HCT116 (cell line): ENCODE data around the gene ZNF74. TPM values are rescaled to one million over a fixed set of nuclear protein-coding genes. Genes with fewer than 3 reads are reported as not detected.

Experiments used
- ATAC-seq: fragments of 200-7000 bp; cut with Tn5 transposase; 2 replicates; pipeline ENCODE4 v1.9.1; 2020; ENCODE audit warnings: mild to moderate bottlenecking, moderate library complexity
- BruUV-seq: library from RNA; stranded (reverse); fragments of 400-500 nt; replicated peaks from 2 replicates; lab custom pipeline; 2021; lab: Mats Ljungman, UMichigan
- CTCF ChIA-PET: fragments of 300-600 bp; sonication (Branson Sonifier 250); formaldehyde crosslinking; loops from one replicate; lab custom pipeline; 2021; ENCODE audit warnings: antibody characterized with exemption; lab: Charles Lee
- POLR2A ChIA-PET: fragments of 300-600, 350-600 bp; sonication (Branson Sonifier 250); formaldehyde crosslinking; loops from one replicate; lab custom pipeline; 2021; ENCODE audit warnings: antibody characterized with exemption; lab: Charles Lee
- RAD21 ChIA-PET, 2 experiments: fragments of 300-600 bp; sonication (Branson Sonifier 250); formaldehyde crosslinking; loops; one replicate each; lab custom pipeline; 2023; ENCODE audit warnings: low total read pairs in 2 of 2; ENCODE audit not compliant: uncharacterized antibody in 2 of 2, unreplicated experiment in 2 of 2, low non-redundant PET in 1 of 2; lab: Charles Lee
- DNase-seq: peaks from one replicate; pipeline ENCODE4 v3.0.0-alpha.2; 2010; ENCODE audit warnings: low read depth, low spot score
- H2AFZ ChIP-seq: fragments of 200-600 bp; shearing (Covaris generic), sonication (generic); 2 replicates; pipeline ENCODE4 v1.6.1; 2017; ENCODE audit warnings: low read depth, mixed run types, mixed read lengths, antibody characterized with exemption, low read length; ENCODE audit not compliant: poor library complexity, severe bottlenecking
- H3K27ac ChIP-seq: 2 replicates; pipeline ENCODE4 v1.5.1; 2012; ENCODE audit warnings: low read depth, low read length
- H3K27me3 ChIP-seq: fragments of 200-600 bp; sonication (generic); 2 replicates; pipeline ENCODE4 v1.6.1; 2016; ENCODE audit warnings: mixed run types, low read length, mixed read lengths; ENCODE audit not compliant: insufficient read depth
- H3K36me3 ChIP-seq, 2 experiments: fragments of 200-500 bp in 1 of 2; fragments of 200-600 bp in 1 of 2; sonication (Bioruptor generic) in 1 of 2; sonication (generic) in 1 of 2; 2 replicates each; pipeline versions ENCODE4 v1.5.1 to v1.6.1; 2014 to 2016; ENCODE audit warnings: low read length in 2 of 2, inconsistent platforms in 1 of 2, mixed read lengths in 1 of 2, mixed run types in 1 of 2; ENCODE audit not compliant: insufficient read depth in 2 of 2, control insufficient read depth in 1 of 2
- H3K4me1 ChIP-seq, 2 experiments: fragments of 200-600 bp in 1 of 2; sonication (generic) in 1 of 2; 2 replicates each; pipeline versions ENCODE4 v1.5.1 to v1.6.1; 2012 to 2017; ENCODE audit warnings: low read length in 2 of 2, inconsistent platforms in 1 of 2, mild to moderate bottlenecking in 1 of 2, mixed read lengths in 1 of 2, mixed run types in 1 of 2, moderate library complexity in 1 of 2; ENCODE audit not compliant: insufficient read depth in 2 of 2, control insufficient read depth in 1 of 2
- H3K4me2 ChIP-seq: fragments of 200-600 bp; sonication (generic); 2 replicates; pipeline ENCODE4 v1.6.1; 2017; ENCODE audit warnings: mixed run types, low read length, mixed read lengths
- H3K4me3 ChIP-seq, 2 experiments: fragments of 200-600 bp in 1 of 2; sonication (generic) in 1 of 2; replicated peaks in 1 of 2; 2 replicates each; pipeline ENCODE4 v1.5.1; 2011 to 2016; ENCODE audit warnings: low read length in 2 of 2, control low read depth in 1 of 2, low read depth in 1 of 2, mild to moderate bottlenecking in 1 of 2, mixed read lengths in 1 of 2, mixed run types in 1 of 2
- H3K79me2 ChIP-seq: fragments of 200-600 bp; sonication (generic); 2 replicates; pipeline ENCODE4 v1.6.1; 2017; ENCODE audit warnings: mild to moderate bottlenecking, mixed run types, low read length, moderate library complexity, mixed read lengths; ENCODE audit not compliant: insufficient read depth
- H3K9ac ChIP-seq: fragments of 200-600 bp; sonication (generic); 2 replicates; pipeline ENCODE4 v1.6.1; 2016; ENCODE audit warnings: low read length, mixed read lengths
- H3K9me2 ChIP-seq: fragments of 200-600 bp; sonication (generic), shearing (Covaris generic); 2 replicates; pipeline ENCODE4 v1.6.1; 2017; ENCODE audit warnings: mixed run types, mild to moderate bottlenecking, moderate library complexity; ENCODE audit not compliant: insufficient read depth
- H3K9me3 ChIP-seq, 2 experiments: fragments of 200-500 bp in 1 of 2; fragments of 200-600 bp in 1 of 2; sonication (Bioruptor generic) in 1 of 2; sonication (generic) in 1 of 2; 2 replicates each; pipeline ENCODE4 v1.6.1; 2014 to 2017; ENCODE audit warnings: low read length in 2 of 2, mixed read lengths in 2 of 2, inconsistent platforms in 1 of 2, low read depth in 1 of 2, mild to moderate bottlenecking in 1 of 2, mixed run types in 1 of 2, moderate library complexity in 1 of 2; ENCODE audit not compliant: control insufficient read depth in 1 of 2, insufficient read depth in 1 of 2
- H4K20me1 ChIP-seq: fragments of 200-600 bp; sonication (generic), shearing (Covaris generic); 2 replicates; pipeline ENCODE4 v1.6.1; 2017; ENCODE audit warnings: mixed run types, mild to moderate bottlenecking, moderate library complexity; ENCODE audit not compliant: insufficient read depth
- ATF3 ChIP-seq: IDR thresholded peaks from 2 replicates; pipeline ENCODE4 v1.6.1; 2012
- CBX3 ChIP-seq: IDR thresholded peaks from 2 replicates; pipeline ENCODE4 v1.6.1; 2012; ENCODE audit warnings: low read depth
- CEBPB ChIP-seq: IDR thresholded peaks from 2 replicates; pipeline ENCODE4 v1.6.1; 2012; ENCODE audit warnings: low read depth
- EGR1 ChIP-seq: IDR thresholded peaks from 2 replicates; pipeline ENCODE4 v1.6.1; 2012; ENCODE audit warnings: low read depth
- ELF1 ChIP-seq: IDR thresholded peaks from 2 replicates; pipeline ENCODE4 v1.6.1; 2012; ENCODE audit warnings: low read depth, borderline replicate concordance
- EZH2 ChIP-seq: fragments of 200-600 bp; sonication (generic); IDR thresholded peaks from 2 replicates; pipeline ENCODE4 v1.6.1; 2017; ENCODE audit warnings: antibody characterized with exemption, mixed run types
- EZH2phosphoT487 ChIP-seq: fragments of 200-600 bp; IDR thresholded peaks from 2 replicates; pipeline ENCODE4 v1.6.1; 2018; ENCODE audit warnings: antibody characterized with exemption, borderline replicate concordance
- FOSL1 ChIP-seq: IDR thresholded peaks from 2 replicates; pipeline ENCODE4 v1.6.1; 2012; ENCODE audit warnings: low read depth
- JUND ChIP-seq: IDR thresholded peaks from 2 replicates; pipeline ENCODE4 v1.6.1; 2012
- POLR2A ChIP-seq: IDR thresholded peaks from 2 replicates; pipeline ENCODE4 v1.7.0; 2011; ENCODE audit warnings: borderline replicate concordance; ENCODE audit not compliant: insufficient read depth, insufficient read length; ENCODE audit errors: extremely low read depth
- POLR2AphosphoS5 ChIP-seq: IDR thresholded peaks from 2 replicates; pipeline ENCODE4 v1.6.1; 2011; ENCODE audit warnings: mild to moderate bottlenecking, low read depth, low read length, moderate library complexity
- RAD21 ChIP-seq: IDR thresholded peaks from 2 replicates; pipeline ENCODE4 v1.6.1; 2012; ENCODE audit warnings: low read depth, mild to moderate bottlenecking
- SIN3A ChIP-seq: IDR thresholded peaks from 2 replicates; pipeline ENCODE4 v1.6.1; 2012; ENCODE audit warnings: low read depth
- SRF ChIP-seq: IDR thresholded peaks from 2 replicates; pipeline ENCODE4 v1.6.1; 2012; ENCODE audit warnings: low read depth
- TCF7L2 ChIP-seq: IDR thresholded peaks from 2 replicates; pipeline ENCODE4 v1.7.0; 2011; ENCODE audit warnings: borderline replicate concordance, inconsistent platforms; ENCODE audit not compliant: insufficient read depth, insufficient read length; ENCODE audit errors: extremely low read depth
- YY1 ChIP-seq: IDR thresholded peaks from 2 replicates; pipeline ENCODE4 v1.6.1; 2011; ENCODE audit warnings: low read length, low read depth, moderate library complexity, mild to moderate bottlenecking; ENCODE audit not compliant: insufficient replicate concordance; ENCODE audit errors: extremely low read depth
- ZBTB33 ChIP-seq: IDR thresholded peaks from 2 replicates; pipeline ENCODE4 v1.6.1; 2011; ENCODE audit warnings: mild to moderate bottlenecking, low read length, moderate library complexity; ENCODE audit not compliant: insufficient replicate concordance; ENCODE audit errors: extremely low read depth
- ZFX ChIP-seq: fragments of 450-650 bp; IDR thresholded peaks from 2 replicates; pipeline ENCODE4 v1.6.1; 2017
- ZNF274 ChIP-seq: fragments of 200-500 bp; sonication (Bioruptor generic); IDR thresholded peaks from 2 replicates; pipeline ENCODE4 v1.6.1; 2014; ENCODE audit warnings: mild to moderate bottlenecking, low read depth, low read length, inconsistent platforms
- intact Hi-C: fragments of 100-400 bp; cut with micrococcal nuclease; formaldehyde crosslinking; loops from 2 replicates; pipeline ENCODE4 v1.10.0; 2022
- total RNA-seq: library from RNA; stranded (reverse); gene quantifications from one replicate; pipeline ENCODE4 v1.2.1, GENCODE V29; 2021; ENCODE audit not compliant: unreplicated experiment
- TF ChIP-seq, protein P1 (sequence below): IDR thresholded peaks from 2 replicates; pipeline ENCODE4 v1.6.1; 2012

Gene ZNF74
- total RNA-seq, 1 experiment from 2014 or later, result 15.4 TPM

- Histone ChIP-seq H3K27ac (no peak overlapping the region), H4K20me1 (no peaks in the 10 kb centered on the region), H3K9me2 (no peaks in the 10 kb centered on the region), H3K36me3 (no peaks in the 10 kb centered on the region), H3K9ac (no peak overlapping the region), H3K79me2 (no peaks in the 10 kb centered on the region), H3K27me3 (no peaks in the 10 kb centered on the region)
- CTCF ChIA-PET, result no interaction called here
- intact Hi-C loops, result no loop called here
- TF ChIP-seq, protein P1, sequence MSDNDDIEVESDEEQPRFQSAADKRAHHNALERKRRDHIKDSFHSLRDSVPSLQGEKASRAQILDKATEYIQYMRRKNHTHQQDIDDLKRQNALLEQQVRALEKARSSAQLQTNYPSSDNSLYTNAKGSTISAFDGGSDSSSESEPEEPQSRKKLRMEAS, result no peak
- no peak for TF ChIP-seq TCF7L2
- no peak for TF ChIP-seq CEBPB
- TF ChIP-seq ZNF274, result no peak
- TF ChIP-seq EZH2phosphoT487, result no peak
- no peak for TF ChIP-seq ATF3
- no peak for TF ChIP-seq JUND
- TF ChIP-seq ZBTB33, result no peak
- no peak for TF ChIP-seq YY1
- no peak for TF ChIP-seq ELF1
- no peak for TF ChIP-seq FOSL1
- TF ChIP-seq SIN3A, result no peak
- TF ChIP-seq EZH2, result no peak
- no peak for TF ChIP-seq RAD21
- TF ChIP-seq CBX3, result no peak
- TF ChIP-seq POLR2A, result no peak
- no peak for TF ChIP-seq POLR2AphosphoS5
- no peak for TF ChIP-seq SRF
- TF ChIP-seq EGR1, result no peak
- no peak for TF ChIP-seq ZFX
- TF ChIP-seq, all 23 proteins: peak for 0
- DNase-seq (no peak), ATAC-seq (no peak)
- ChIA-PET RAD21 (no interaction called here), POLR2A (no interaction called here)
- no peak overlapping the region for H3K4me3 ChIP-seq
- no TSS peak for BruUV-seq
- H3K4me2 ChIP-seq, result no peak overlapping the region
- no peaks in the 10 kb centered on the region for H3K4me1 ChIP-seq
- H3K9me3 ChIP-seq, result no peaks in the 10 kb centered on the region
- H2AFZ ChIP-seq, result no peak overlapping the region
These were observed 9.8 kb upstream of the ZNF74 start for GRCh38 chr22:20384171-20384570.
